HG03571 (cell line): ENCODE results near the gene NFIC.
"Not testable (repeated sequence)": the region's sequence is repeated elsewhere in the genome, so short reads cannot be mapped to it uniquely, and the experiment has no call there.

Source experiments
- ATAC-seq: cut with Tn5 transposase; IDR thresholded peaks from one replicate; pipeline ENCODE4 v1.9.1; 2021; ENCODE audit not compliant: unreplicated experiment

Gene NFIC

GRCh38 chr19:3370728-3371591 is 4.6 kb downstream of the NFIC start:
- no peak for ATAC-seq

GRCh38 chr19:3372413-3372812 is 6.0 kb downstream of the NFIC start:
- no peak for ATAC-seq

GRCh38 chr19:3373971-3374368 is 7.6 kb downstream of the NFIC start:
- ATAC-seq, result no peak

- ATAC-seq, result no peak
Measured at GRCh38 chr19:3374369-3375112, 8.2 kb downstream of the NFIC start.

GRCh38 chr19:3375221-3376090 is 9.1 kb downstream of the NFIC start:
- ATAC-seq, result no peak

- not testable (repeated sequence) for ATAC-seq
Measured at GRCh38 chr19:3376091-3376455, 9.7 kb downstream of the NFIC start.

GRCh38 chr19:3378352-3379150 is 12.2 kb downstream of the NFIC start:
- no peak for ATAC-seq

GRCh38 chr19:3380829-3381228 is 14.4 kb downstream of the NFIC start:
- ATAC-seq, result no peak

GRCh38 chr19:3381701-3382372 is 15.5 kb downstream of the NFIC start:
- no peak for ATAC-seq

- ATAC-seq, result no peak
Measured at GRCh38 chr19:3382460-3383100, 16.2 kb downstream of the NFIC start.

GRCh38 chr19:3383121-3383722 is 16.8 kb downstream of the NFIC start:
- no peak for ATAC-seq

- ATAC-seq, result no peak
Measured at GRCh38 chr19:3386447-3387234, 20.3 kb downstream of the NFIC start.

GRCh38 chr19:3387645-3388589 is 21.5 kb downstream of the NFIC start:
- no peak for ATAC-seq

GRCh38 chr19:3389446-3389778 is 23.0 kb downstream of the NFIC start:
- ATAC-seq, result no peak

GRCh38 chr19:3389876-3390371 is 23.5 kb downstream of the NFIC start:
- ATAC-seq, result no peak

- not testable (repeated sequence) for ATAC-seq
Measured at GRCh38 chr19:3391911-3392310, 25.5 kb downstream of the NFIC start.

- ATAC-seq, result no peak
Measured at GRCh38 chr19:3392480-3392879, 26.1 kb downstream of the NFIC start.
